Adipose tissue (tissue), 3 donors: ENCODE measurements around the gene ZNF592. TPM values are rescaled to one million over a fixed set of nuclear protein-coding genes. Genes with fewer than 3 reads are reported as not detected.
"Not testable (repeated sequence)": the region's sequence is repeated elsewhere in the genome, so short reads cannot be mapped to it uniquely, and the experiment has no call there.

Experiments used
- H3K27ac ChIP-seq: one replicate; pipeline ENCODE4 v1.5.1; 2013; ENCODE audit warnings: low read depth, low read length
- WGBS, 3 donors: extraction: QIAGEN DNeasy Blood & Tissue Kit; methylation state at CpG; one replicate each; pipeline ENCODE4 v1.1.7; 2013; 5-methylcytosine and 5-hydroxymethylcytosine counted together
- polyA plus RNA-seq, 3 donors: library from polyadenylated mRNA; stranded (reverse); fragments of 200-250 nt; gene quantifications; one replicate each; pipeline ENCODE4 v1.2.3, GENCODE V29; 2013
- donor health status: healthy with polysubstance abuse.
- donor health status: Bipolar disorder and iron deficiency.
- donor health status: healthy.

Gene ZNF592
- polyA plus RNA-seq, 3 donors: 6.6 to 12.8 (median 9.6) TPM

- H3K27ac ChIP-seq: no peak overlapping the region
- WGBS, 3 donors: 87 to 93% (median 90%) methylated on average over 5 of the region's 5 CpGs
These were observed 12.0 kb upstream of the ZNF592 start for GRCh38 chr15:84736375-84736774.

DNA sequence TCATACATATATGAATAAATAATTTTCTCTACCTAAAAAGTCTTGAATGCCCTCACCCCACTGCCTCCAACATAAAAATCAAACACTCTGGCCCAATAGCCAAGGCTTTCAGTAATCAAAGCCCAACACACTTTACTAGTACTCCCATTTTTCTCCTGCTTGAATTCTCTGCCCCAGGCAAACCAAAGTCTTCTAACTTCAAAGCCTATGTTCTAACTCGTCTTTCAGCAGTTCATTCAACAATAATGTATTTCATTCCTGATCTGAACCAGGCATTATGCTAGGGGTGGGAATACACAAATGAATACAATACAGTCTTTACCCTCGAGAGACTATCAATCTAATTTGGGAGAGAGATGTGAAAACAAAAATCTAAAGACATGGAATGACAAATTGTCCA, 11.4 kb upstream of the ZNF592 start:
- no peak overlapping the region for H3K27ac ChIP-seq
- 58 to 84% (median 78%) methylated on average over 2 of the region's 2 CpGs for WGBS, 3 donors

GRCh38 chr15:84740691-84741090, 7.7 kb upstream of the ZNF592 start:
- 86 to 89% (median 88%) methylated on average over 4 of the region's 4 CpGs for WGBS, 3 donors
- no peak overlapping the region for H3K27ac ChIP-seq

DNA sequence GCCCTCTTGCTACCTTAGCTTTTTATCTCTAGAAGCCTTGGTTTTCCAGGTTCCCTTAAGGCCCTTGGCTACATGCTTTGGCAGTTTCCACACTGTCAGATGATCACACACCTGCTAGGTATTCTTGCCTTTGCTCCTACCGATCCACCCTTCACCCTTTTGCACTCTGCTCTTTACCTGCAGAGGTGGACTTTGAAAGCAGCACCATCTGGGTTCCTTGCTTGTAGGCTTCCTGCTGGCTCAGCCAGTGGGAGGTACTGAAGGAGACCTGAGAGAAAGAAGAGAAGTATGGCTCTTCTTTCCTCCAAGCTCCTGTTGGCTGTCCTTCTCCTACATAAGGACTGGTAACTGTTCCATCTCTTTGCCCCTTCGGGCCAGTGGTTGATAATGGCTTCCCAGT, 7.3 kb upstream of the ZNF592 start:
- 59 to 86% (median 83%) methylated on average over 2 of the region's 2 CpGs for WGBS, 3 donors

GRCh38 chr15:84747416-84748273, 747 bp upstream of the ZNF592 start:
- 0 to 1% (median 0%) methylated on average over 38 to 46 of the region's 46 CpGs for WGBS, 3 donors
- H3K27ac ChIP-seq: peak overlapping the region; percentile 94

More for the DNA sequence above, 7.3 kb upstream of the ZNF592 start:
- no peak overlapping the region for H3K27ac ChIP-seq

- 6 to 10% (median 8%) methylated on average over 15 of the region's 15 CpGs for WGBS, 3 donors
- peak overlapping the region; percentile 83 for H3K27ac ChIP-seq
These were observed 959 bp downstream of the ZNF592 start for GRCh38 chr15:84749111-84749991.

GRCh38 chr15:84750583-84751092, 2.2 kb downstream of the ZNF592 start:
- no peak overlapping the region for H3K27ac ChIP-seq
- WGBS, 3 donors: 15 to 24% (median 23%) methylated on average over 2 of the region's 2 CpGs

DNA sequence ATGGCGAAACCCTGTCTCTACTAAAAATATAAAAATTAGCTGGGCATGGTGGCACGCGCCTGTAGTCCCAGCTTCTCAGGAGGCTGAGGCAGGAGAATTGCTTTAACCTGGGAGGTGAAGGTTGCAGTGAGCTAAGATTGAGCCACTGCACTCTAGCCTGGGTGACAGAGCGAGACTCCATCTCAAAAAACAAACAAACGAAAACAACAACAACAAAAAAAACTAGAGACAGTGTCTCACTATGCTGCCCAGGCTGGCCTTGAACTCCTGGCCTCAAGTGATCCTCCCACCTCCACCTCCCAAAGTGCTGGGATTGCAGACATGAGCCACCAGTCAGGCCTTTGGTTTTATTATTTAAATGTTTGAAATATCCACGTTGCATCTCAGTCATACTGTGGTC, 3.3 kb downstream of the ZNF592 start:
- H3K27ac ChIP-seq: not testable (repeated sequence)
- 81 to 89% (median 87%) methylated on average over 6 of the region's 6 CpGs for WGBS, 3 donors

- 95 to 98% (median 97%) methylated on average over 1 of the region's 1 CpG for WGBS, 3 donors
- no peak overlapping the region for H3K27ac ChIP-seq
These were observed 3.8 kb downstream of the ZNF592 start for GRCh38 chr15:84752195-84752594.

- whole genome bisulfite sequencing, 3 donors: 35 to 66% (median 59%) methylated on average over 3 of the region's 3 CpGs
- no peak overlapping the region for H3K27ac ChIP-seq
These were observed 4.3 kb downstream of the ZNF592 start for GRCh38 chr15:84752700-84753099.

DNA sequence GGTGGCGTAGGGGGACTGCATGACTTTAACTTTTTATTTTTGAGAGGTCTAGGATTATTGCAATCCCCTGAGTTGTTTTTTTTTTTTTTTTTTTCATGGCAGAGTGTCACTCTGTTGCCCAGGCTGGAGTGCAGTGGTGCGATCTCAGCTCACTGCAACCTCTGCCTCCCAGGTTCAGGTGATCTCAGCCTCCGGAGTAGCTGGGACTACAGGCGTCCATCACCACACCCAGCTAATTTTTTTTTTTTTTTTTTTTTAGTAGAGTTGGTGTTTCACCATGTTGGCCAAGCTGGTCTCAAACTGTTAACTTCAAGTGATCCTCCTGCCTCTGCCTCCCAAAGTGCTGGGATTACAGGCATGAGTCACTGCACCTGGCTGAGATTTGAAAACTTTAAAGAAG, 6.5 kb downstream of the ZNF592 start:
- WGBS, 3 donors: 64 to 87% (median 86%) methylated on average over 4 of the region's 4 CpGs
- not testable (repeated sequence) for H3K27ac ChIP-seq

- 80 to 86% (median 84%) methylated on average over 1 of the region's 1 CpG for WGBS, 3 donors
- H3K27ac ChIP-seq: no peak overlapping the region
These were observed 7.5 kb downstream of the ZNF592 start for GRCh38 chr15:84755736-84756527.

GRCh38 chr15:84759018-84759417, 10.6 kb downstream of the ZNF592 start:
- H3K27ac ChIP-seq: no peak overlapping the region
- whole genome bisulfite sequencing, 3 donors: 75 to 86% (median 76%) methylated on average over 1 of the region's 1 CpG

GRCh38 chr15:84760219-84760618, 11.8 kb downstream of the ZNF592 start:
- H3K27ac ChIP-seq: no peak overlapping the region
- 93 to 97% (median 96%) methylated on average over 1 of the region's 1 CpG for WGBS, 3 donors

DNA sequence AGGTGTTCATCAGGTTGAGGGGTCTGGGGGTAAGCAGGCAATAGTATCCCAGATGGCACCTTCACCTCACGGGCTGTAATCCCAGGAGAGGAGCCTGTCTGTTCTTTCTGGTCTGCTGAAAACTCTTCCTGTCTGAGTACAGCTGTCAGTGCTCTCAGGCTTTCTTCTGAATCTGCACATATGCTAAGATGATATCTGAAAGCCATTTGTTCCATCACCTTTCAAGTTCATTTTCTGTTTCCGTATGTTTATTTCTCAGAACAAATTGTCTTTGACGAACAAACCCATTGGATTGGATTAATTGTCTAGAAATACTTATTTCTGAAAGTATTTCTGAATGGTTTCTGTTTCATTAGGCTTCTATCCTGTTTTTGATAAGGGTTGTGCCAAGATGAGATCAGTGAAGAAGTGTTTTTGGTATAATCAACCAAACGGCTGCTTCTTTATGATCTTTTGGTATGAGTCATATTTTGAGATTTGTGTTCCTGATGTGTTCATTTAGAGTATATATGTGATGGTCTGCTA, 13.3 kb downstream of the ZNF592 start:
- H3K27ac ChIP-seq: no peak overlapping the region
- WGBS, 3 donors: 4 to 31% (median 25%) methylated on average over 4 of the region's 4 CpGs

GRCh38 chr15:84762840-84763572, 14.6 kb downstream of the ZNF592 start:
- no peak overlapping the region for H3K27ac ChIP-seq
- 65 to 87% (median 79%) methylated on average over 3 of the region's 3 CpGs for WGBS, 3 donors

GRCh38 chr15:84764585-84764984, 16.2 kb downstream of the ZNF592 start:
- no peak overlapping the region for H3K27ac ChIP-seq
- WGBS, 3 donors: 87 to 90% (median 88%) methylated on average over 3 of the region's 3 CpGs
